ENCODE measurements around the gene DDAH1.
A peak's percentile ranks its signal among the peaks of the same experiment; 100 is the strongest.

The DDAH1 gene

DNA sequence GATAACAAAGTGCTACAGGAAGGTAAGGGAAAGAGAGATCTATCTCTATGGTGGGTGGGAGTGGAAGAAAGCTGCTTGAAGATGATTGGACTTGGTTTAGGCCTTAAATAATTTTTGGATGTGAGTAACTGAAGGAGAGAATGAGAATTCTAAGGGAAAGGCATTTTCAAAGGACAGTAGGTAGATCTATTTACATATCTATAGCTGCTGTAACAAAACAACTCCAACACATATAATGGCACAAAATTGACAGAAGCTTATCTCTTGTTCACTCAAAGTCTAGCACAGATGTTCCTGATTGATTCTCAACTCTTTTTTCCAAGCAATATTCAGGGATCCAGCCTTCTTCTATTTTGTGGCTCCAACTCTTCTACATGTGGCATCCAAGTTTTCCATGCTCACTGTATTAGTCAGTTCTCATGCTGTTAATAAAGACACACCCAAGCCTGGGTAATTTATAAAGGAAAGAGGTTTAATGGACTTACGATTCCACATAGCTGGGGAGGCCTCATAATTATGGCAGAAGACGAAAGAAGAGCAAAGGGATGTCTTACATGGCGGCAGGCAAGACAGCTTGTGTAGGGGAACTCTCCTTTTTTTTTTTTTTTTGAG lies 3.1 kb upstream of the DDAH1 start:
- DNase-seq: no peak

DNA sequence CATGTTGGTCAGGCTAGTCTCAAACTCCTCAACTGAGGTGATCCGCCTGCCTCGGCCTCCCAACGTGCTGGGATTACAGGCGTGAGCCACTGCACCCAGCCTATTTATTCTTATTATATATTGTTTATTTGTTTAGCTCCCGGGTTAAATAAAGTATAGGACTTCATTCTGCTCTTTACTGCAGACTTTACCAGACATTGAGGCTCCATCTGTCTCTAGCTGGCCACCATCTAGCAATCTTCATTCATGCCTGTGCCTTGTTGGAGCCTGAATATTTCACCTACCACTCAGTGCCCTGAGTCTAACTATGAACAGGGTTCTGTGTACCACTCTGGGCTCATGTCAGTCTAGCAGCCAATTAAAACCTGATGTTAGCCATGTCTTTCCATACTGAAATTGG lies 2.1 kb upstream of the DDAH1 start:
- no peak for DNase-seq

DNA sequence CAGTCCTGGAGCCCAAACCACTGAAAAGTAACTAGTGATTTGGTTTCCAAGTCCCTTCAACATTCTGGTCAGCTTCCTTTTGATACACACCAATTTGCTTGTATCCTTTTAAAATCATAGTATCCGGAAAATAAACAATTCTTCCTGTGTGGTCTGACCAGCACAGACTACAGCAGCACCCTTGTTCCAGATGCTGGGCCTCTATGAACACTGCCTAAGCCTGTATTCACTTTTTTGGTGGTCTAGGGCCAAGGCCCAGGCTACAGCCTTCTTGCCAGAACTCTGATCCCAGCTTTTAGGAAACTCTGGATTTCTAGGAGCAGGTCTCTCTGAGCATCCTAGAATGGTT lies 801 bp upstream of the DDAH1 start:
- DNase-seq: no peak

DNA sequence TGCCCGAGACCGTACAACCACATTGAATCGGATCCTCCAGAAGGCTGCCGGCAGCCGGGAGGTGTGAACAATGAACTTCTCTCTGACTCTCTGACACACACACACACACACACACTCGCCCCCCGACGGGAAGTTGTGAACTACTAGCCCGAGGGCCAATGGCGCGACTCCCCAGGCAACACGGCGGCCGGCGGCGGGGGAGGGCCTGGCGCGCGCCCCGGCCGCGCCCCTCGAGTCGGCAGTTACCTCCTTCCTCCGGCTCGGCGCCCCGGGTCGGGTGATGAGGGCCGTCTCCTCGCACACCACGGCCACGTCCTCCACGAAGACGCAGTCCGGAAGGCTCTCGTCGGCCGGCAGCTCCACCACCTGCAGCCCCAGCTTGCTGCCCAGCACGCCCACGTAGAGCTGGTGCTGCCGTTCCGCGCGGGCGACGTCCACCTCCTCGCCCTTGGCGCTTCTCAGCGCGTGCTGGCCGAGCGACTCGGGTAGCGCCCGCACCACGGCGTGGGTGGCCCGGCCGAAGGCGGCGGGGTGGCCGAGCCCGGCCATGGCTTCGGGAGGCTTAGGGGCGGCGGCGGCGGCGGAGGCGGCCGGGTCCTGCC lies 361 bp downstream of the DDAH1 start:
- peak in 1 of 2 experiments; percentile 32 for DNase-seq

DNA sequence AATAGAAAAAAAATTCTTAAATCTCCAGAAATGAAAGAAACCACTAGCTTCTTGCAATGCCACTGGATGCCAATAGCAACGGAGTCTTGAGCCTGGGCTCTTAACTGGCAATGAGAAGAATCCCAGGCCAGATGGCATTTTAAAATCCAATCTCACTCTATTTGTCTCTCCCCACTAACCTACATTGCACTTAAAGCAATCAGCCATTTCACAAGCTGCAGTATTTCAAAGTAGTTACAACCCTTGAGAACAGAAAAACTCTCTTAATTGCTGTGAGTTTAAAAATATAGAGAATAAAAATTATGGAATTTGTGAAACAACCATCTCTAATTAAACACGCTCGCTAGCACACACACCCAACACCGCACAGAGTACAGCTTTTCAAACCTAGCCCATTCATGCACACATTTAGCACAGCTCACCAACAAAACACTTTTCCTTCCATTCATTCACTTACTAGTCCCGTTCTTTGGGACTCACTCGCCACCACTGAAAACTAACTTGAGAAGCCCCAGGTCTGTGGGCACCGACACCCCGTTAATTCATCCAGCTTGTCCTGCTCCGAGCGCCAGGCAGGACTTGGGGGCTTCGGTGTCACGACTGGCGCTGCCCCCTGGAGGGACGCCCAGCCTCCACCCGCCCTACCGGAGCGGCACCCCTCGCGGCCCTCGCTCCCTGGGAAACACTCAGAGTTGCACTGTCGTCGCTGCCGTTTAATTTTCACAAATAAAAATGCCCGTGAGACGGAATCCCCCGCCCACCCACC lies 1.0 kb downstream of the DDAH1 start:
- DNase-seq: no peak

DNA sequence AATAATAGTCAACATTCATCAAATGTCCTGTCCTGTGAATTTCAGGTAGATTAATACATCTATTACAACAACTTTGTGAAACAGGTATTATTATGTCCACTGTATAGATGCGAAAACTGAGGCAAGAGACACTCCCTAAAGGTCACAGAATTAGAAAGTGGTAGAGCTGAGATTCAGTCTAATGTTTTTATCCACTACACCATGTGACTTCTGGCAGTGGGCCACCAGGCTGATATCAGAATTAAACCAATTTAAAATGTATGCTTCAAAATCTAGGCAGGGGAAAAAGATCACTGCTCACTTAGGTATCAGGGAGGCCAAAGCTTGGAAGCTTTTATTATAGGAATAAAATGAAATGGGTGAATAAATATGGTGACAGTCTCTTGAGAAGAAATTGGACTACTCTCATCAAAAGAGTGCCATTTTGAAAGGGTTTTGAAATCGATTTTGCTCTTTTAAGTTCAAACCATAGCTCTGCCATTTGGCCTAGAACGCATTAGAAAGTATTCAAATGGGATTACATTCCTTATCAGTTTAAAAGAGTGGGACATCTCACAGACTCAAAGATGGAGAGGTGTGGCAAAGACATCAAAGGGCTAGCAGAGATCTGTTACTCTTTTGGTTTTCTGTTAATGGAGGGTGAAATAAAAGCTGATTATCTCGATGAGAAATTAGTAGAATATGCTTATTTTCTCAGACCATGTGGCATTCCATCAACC lies 1.9 kb downstream of the DDAH1 start:
- DNase-seq: no peak

DNA sequence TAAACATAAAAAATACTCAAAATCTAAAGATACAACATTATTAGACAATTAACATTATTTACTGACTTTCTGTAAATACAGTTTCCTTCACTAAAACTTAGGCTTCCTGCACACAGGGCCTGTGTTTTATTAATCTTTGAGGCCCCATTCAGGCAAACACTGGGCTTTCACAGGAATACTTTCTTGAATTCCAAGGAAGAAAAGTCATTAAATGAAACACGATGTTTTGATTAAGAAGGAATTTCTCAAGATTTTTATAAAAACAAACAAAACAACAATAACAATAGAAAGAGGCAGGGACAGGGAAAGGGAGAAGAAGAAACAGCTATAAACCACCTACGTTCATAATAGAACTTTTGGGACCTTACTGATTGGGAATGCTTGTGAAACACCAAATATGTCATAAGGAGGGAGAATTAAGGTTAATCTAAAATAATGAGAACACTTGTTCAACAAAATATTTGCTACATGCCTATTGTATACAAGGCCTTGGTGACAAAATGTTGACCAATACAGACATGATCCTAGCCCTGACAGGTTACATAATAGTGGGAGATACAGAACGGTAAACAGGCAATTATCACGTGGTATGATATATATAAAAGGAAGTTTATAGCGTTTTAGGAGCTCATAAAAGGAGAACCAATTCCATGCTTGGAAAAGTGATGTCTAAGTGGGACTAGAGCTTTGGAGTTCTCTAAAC lies 3.6 kb downstream of the DDAH1 start:
- DNase-seq: no peak

DNA sequence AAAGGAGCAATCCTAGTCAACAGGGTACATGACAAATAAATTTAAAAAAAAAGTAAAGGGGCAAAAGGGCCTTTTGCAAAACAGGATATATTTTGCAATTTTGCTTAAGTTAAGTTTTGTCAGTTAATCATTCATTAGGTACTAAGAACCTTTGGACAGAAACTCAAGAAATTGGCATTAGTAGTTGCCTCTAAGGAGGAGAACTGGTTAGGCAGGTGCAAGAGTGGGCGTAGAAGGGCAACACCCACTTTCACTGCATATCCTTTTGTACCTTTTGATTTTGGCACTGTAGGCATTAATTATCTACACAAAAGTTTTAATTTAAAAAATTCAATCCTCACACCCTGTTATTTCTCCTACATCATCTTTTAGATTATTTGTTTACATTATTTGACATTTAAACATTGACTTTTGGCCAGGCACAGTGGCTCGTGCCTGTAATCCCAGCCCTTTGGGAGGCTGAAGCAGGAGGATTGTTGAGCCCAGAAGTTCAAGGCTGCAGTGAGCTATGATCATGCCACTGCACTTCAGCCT lies 4.3 kb downstream of the DDAH1 start:
- DNase-seq: no peak

DNA sequence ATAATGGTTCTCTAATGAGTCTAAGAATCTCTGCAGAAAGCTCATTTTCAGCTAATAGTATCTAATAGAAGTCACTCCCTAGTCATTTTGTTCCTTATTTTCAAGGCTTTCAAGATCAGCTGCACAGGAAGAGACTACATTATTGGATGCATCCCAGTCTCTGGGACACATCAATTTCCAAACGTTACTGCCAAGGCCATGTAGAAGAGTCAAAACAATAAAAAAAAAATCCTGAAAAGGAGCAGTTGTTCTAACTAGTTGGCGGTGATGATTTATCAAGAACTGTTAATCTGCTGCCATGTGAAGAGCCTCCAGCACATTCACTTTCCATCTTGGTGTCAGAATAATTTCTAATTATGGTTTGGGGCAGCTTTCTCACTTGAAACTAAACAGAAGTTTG lies 5.7 kb downstream of the DDAH1 start:
- no peak for DNase-seq

DNA sequence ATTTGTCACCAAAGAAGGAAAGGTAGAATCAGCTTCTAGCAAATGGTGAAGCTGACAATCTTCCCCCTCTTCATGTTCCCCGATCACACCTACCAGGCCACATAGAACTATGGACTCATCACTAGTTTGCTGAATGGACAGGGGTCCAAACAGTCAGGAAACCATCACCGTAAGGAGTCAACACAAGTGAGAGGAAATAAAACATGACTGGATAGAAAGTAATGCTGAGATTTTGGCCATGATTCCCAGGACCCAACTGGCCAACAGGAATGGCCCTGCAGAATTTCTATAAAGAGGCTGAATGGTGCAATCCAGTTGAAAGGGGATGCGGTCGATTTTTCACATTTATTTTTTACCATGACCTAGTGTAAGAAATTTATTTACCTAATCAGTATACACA lies 10.7 kb downstream of the DDAH1 start:
- DNase-seq: no peak

DNA sequence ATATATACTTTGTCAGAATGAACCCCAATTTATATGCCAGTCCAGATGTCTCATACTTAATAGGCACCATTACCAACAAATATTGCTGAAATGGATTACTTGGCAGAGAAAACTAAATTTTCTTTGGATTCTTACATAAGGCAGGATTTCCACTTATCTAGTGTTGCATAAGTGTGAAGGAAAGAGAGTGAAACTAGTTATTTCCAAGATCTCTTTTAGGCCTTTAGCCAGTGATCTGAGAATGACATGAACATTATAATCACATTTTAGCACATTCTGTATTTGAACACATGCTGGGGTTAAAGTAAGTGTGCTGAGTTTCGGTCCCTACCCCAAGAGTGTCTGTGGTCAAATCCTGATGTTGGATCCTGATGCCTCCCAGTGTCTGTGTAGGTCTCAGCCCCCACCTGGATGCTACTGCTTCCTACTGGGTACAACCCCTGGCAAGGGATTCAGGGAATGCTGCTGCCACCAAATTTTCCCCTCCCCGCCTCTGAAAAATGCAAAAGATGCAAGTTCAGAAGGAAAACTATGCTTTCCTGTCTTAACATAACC lies 11.2 kb downstream of the DDAH1 start:
- no peak for DNase-seq

DNA sequence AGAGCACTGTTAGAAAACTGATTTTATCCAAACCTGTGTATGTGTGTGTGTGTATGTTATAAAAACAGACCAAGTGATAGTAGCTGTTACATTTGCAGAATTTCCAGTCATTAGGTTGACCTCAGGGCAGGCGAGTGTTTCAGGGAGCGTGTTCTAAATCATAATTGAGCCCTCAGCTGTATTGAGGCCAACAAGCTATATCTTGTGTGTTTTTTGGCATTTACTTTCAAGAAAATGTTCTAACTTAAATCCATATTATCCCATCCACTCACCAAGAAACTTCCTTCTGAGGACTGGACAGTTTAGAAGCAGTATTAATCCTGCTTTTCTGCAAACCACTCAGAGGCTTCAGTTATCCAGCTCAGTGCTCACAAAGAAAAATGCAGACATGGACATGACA lies 12.0 kb downstream of the DDAH1 start:
- DNase-seq: no peak

DNA sequence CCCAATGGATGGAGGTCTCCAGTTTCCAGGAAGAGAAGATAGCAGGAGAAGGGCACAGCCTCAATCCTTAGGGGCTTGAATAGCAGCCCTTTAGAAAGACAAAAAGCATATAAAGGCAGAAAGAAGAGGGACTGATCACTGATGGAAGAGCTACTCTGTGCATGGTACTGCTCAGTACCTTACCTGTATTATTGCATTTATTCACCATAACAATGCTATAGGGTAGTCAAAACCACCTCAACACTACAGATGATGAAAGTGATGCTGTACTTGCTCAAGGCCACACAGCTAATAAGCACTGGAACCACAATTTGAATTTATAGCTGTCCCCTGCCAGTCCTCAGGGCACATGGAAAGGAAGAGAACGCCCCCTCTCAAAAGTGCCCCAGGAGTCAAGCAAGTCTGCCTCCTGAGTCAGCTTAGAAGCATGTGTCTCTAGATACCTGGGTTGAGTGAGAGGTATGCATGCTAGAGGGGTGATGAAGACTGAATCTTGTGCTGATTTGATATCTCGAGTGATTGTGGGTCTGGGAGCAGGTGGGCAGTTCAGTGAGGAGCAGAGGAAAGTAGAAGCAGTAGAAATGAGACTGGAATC lies 13.6 kb downstream of the DDAH1 start:
- no peak for DNase-seq

DNA sequence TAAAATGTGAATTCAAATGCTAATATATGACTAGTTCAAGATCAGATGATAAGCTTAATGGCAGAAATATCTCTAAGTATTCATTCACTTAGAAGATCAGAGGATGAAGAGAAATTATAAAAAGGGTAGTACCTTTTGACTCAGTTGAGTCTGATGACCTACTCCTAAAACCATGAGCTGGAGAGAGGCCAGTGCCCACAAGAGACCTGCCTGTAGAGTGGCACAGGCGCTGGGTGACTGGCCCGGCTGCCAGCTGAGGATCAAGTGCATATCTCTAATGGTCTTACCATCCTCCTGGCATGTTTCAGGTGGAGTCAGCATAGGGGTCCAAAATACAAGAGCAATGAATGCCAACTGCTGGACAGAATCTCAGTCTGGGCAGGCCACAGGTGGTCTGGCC lies 14.1 kb downstream of the DDAH1 start:
- no peak for DNase-seq

DNA sequence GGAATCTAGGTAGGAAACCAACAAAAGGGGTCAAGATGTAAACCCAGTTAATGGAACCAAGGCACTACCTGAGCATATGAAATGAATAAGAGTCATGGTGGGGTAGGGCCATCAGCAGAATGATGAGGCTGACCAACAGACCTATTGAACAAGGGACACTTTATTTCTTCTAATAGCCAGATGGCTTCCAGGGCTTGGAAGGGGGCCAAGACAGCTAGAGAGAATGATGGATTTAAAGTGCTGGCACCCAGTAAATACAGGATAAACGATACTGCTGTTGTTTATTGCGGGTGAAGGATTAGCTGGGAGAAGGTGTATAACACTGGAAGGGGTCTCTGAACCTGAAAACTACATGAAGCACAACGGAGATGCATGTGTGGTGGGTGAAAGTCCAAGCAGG lies 15.6 kb downstream of the DDAH1 start:
- no peak for DNase-seq

DNA sequence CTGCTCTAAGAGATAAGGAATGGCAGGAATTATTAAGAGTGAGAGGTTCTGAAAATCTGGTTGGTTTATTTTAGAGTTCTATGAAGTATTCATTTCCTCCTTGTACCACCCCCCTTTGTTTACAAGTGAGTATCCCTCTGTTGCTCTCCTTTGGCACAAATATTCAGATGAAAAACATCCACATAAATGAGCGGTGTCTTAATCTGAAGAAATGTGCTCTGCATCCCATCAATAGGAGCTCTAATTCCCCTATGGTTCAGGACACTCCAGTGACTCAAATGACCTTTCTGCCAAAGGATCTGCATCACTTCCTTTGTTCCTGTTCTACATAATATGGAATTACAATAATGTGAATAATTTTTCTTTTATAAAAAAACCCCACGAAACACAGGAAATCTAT lies 16.6 kb downstream of the DDAH1 start:
- no peak for DNase-seq

DNA sequence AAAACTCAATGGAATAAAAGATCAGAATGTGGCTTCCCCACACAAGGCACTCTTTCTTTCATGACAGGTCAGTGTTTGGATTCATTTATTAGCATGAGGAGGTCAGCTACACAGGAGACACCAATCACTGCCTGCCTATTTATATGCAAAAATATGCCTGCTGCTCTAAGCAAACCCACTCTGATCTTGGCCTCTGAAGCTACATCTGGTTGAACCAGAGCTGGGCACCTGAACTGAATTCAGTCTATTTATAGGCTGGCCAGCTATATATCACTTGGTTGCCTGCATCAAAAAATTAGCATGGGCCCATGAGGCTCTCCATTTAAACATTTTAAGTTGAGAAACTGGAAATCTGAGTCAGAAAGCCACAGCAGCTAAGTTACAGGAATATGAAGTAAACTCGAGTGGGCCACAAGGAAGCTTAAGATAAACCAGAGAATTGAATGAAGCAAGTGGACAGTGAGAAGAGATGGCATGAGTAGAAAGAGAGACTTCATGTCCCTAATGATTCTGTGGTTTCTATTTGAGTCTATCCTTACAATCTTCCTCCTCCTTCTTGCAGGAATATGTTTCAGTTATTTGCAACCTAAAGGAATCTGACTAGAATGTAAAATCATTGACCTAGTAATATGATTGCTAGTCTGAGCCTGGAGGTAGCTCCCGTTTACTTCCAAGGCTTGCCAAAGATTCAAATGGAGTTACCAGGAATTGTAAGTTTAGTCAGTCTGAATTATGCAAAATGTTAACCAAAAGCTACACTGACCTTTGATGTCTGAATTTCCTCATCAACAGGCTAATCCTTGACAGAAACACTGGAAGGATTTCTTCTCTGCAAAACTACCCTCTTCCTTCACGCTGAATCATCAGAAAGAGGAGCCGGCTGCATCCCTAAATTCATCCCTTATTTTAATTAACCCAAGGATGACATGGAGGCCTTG lies 17.7 kb downstream of the DDAH1 start:
- DNase-seq: no peak

DNA sequence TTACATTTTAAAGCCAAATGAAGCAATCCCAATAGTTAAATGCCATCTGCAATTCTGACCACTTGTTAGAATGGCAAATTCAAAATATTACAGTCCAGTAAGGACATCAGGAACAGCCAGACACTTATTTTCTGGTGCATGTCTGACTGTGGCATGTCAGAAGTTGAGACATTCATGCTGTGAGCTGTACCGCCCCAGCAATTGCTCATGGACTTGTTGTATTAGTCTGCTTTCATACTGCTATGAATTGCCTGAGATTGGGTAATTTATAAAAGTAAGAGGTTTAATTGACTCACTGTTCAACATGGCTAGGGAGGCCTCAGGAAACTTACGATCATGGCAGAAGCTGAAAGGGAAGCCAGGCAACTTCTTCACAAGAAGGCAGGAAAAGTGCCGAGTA lies 19.1 kb downstream of the DDAH1 start:
- DNase-seq: no peak

DNA sequence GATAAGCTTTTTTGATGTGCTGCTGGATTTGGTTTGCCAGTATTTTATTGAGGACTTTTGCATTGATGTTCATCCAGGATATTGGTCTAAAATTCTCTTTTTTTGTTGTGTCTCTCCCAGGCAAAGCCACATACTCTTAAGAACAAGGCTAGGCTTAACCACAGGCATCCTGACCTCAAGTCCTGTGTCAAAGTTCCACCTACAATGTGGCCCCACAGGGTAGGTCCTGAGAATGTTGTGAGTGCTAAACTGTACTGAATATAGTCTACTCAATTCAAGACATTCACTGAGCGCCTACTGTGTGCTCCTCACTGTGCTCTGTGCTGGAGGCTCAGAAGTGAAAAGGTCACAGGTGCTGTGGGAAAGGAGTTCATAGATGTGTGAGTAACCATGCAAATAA lies 20.6 kb downstream of the DDAH1 start:
- DNase-seq: no peak

DNA sequence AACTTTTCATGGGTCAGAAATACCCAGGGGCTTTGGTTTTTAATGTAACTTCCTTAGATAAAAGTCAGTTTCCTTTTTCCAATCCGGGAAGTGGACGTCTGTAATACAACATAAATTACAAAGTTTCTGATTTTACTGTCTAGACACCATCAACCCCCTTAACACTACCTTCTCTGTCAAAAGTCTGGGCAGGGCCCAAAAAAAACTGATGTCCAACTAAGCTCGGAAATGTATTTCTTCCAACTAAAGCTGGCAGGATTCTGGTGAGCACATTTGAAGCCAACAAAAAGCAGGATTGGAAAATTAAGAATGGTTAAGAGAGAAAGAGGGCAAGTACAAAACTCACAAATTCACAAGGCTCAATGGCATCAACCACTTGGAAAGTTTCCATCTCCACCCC lies 24.3 kb downstream of the DDAH1 start:
- DNase-seq: no peak

DNA sequence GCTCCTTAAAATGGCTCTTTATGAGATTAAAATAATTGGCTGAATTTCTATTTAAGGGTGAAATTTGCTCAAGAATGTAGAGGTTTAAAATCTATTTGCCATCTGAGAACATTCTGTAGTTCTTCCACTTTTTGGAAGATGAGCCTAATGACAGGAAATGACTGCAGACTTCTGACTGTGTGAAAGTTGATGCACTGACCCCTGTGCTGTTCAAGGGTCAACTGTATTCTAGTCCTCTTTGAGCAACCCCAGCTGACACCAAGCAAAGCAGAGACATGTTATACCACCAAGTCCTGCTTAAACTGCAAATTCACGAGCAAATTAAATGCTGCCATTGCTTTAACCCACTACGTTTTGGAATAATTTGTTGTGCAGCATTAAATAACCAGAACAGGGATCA lies 26.6 kb downstream of the DDAH1 start:
- DNase-seq: no peak
